GM20000 (cell line): ENCODE results near the gene TRIO.

Experiments used
- DNase-seq: peaks from one replicate; pipeline ENCODE4 v3.0.0; 2012; ENCODE audit warnings: low spot score
- TF ChIP-seq, protein P1 (sequence below): IDR thresholded peaks from 2 replicates; pipeline ENCODE4 v1.5.1; 2012; ENCODE audit warnings: mild to moderate bottlenecking, control low read depth; ENCODE audit errors: extremely low read depth, missing control alignments

The TRIO gene

DNA sequence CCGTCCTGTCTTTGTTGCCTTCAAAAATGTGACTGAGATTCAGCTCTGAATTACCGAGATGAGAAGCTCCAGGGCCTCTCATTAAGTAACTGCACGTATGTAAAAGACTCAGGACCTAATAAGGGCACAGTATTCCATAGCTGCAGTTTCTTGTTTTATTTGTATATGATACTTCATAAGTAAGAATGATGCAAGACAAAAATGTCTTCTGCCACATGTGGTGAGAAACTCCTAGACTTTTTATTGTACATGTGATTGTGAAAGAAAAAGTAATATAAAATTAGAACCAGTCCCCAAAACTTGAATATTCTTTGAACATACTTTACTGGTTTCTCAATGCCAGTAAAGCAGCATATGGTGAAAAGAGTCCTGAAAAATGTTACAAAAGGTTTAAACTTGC is 328.4 kb downstream of the TRIO start:
- no peak for DNase-seq
- TF ChIP-seq, protein P1, sequence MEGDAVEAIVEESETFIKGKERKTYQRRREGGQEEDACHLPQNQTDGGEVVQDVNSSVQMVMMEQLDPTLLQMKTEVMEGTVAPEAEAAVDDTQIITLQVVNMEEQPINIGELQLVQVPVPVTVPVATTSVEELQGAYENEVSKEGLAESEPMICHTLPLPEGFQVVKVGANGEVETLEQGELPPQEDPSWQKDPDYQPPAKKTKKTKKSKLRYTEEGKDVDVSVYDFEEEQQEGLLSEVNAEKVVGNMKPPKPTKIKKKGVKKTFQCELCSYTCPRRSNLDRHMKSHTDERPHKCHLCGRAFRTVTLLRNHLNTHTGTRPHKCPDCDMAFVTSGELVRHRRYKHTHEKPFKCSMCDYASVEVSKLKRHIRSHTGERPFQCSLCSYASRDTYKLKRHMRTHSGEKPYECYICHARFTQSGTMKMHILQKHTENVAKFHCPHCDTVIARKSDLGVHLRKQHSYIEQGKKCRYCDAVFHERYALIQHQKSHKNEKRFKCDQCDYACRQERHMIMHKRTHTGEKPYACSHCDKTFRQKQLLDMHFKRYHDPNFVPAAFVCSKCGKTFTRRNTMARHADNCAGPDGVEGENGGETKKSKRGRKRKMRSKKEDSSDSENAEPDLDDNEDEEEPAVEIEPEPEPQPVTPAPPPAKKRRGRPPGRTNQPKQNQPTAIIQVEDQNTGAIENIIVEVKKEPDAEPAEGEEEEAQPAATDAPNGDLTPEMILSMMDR: no peak

DNA sequence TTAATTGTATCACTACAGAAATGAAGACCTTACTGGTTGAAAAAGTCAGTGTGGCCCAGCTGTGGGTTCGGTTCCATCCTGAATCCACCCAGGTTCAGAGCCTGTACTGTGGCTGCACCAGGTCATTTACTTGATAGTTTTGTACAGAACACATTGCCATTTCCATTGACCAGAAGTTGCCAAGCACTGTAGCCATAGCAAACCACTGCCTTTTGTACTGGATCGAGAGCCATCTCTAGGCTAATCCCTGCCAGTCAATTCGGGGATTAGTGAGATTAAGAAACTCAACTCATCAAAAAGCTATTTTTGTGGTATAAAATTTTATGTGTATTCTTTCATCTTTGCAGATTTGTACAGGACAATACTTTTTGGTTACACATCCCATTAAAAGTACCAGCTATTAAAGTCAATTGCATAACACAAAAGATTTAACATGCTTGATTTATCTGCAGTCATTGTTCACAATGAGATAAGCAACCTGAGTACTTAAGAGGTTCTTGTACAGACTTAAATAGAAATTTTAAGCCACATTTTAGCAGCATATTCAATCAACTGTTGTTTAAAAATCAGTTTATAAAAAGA is 329.9 kb downstream of the TRIO start:
- TF ChIP-seq, protein P1: no peak
- DNase-seq: no peak

DNA sequence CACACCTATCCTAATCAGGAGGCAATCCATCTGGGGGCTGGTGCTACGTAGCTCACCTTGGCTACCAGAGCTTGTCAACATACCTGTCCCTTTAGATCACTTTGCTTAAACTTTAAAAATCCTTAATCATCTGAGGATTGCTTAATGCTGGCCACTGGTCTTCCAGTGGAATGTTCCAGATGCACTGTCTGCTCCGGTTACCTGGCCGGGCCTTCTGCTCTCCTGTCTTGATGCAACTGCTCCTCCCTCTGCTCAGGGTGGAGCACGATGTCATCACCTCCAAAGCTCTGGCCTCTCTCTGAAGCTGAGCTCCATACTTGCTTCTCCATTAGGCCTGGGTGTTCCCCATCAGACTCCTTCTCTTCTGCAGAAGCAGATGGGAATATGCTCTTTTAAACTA is 331.9 kb downstream of the TRIO start:
- TF ChIP-seq, protein P1: no peak
- DNase-seq: no peak

DNA sequence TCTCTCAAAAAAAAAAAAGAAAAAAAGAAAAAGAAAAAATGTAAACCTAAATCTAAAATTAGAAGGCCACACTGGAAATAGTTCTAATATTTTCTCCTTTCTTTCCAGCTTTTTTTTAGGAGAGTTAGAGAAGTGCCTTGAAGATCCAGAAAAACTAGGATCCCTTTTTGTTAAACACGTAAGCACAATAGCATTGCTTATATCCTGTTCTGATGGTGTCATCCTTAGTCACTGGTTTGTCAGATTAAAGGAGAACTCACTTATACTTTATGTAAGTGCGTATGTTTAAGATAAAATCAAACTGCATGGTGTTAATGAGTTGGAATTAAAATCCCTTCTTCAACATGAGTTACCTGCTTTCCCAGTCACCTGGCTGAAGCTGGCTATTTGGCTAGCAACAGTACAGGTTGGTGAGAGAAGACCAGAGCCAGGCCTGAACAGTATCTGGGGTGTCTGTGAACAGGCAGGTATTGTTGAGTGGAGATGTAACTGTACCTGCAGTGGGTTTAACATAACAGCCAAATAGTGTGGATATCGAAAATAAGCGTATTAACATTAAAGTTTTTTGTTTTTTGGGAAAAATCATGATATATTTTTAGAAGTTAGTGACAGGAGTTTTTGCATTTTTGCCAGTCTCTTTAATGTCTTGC is 333.8 kb downstream of the TRIO start:
- DNase-seq: no peak
- TF ChIP-seq, protein P1: no peak

DNA sequence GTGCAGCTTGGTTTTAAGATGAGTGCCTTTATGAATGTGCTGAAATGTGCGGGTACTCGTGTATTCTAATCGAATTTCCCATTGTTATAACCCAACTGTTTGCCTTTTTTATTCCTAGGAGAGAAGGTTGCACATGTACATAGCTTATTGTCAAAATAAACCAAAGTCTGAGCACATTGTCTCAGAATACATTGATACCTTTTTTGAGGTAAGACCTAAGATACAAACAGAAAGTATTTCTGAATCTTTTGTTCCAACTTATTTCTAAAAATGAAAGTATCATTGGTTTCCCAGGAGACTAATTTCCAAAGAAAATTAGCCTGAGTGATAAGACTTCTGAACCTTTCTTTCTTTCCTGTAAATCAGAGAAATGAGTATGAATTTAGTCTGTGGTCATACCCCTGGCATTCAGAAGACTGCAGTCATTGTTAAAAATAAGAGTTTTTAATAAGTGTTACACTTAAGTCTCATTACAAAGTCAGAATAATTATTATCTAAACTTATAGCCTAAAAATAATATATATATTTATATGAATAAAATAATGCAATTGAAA is 336.1 kb downstream of the TRIO start:
- DNase-seq: no peak
- TF ChIP-seq, protein P1: no peak

DNA sequence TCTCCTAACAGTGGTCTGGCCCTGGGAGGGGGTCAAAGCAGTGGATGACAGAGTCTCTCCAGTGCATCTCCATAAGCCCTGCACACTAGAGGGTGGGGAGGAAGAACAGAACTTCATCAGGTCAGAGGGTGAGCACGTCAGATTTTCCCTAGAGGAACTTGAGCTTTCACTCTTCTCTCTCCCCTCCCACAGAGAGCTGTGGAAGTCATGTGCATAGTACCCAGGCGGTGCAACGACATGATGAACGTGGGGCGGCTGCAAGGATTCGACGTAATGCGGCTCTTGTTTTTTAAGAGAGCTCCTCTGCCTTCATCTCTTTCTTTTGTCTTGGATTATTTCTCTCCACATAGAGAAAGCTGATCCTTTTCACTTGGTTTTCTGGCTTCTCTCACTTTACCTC is 338.2 kb downstream of the TRIO start:
- no peak for DNase-seq
- TF ChIP-seq, protein P1: no peak

DNA sequence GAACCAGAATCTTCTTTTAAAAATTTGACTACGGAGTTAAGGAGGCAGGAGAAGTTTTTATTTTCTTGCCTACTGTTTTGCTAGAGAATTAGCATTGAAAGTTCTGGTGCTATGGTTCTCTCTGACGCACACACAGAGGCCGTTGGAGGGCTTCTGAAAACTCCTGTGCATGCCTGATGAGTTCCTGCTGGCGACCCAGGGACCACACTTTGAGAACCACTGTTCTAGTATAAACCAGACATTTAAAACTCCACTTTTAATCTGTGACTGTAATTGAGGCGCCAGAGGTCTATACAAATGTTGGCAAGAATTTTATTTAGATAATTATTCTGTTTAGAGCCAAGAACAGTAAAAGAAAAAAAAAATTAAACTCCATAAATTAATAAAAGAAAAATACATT is 338.9 kb downstream of the TRIO start:
- DNase-seq: no peak
- TF ChIP-seq, protein P1: no peak
